Skin of body (tissue), 2 donors: ENCODE data around the gene CA10. TPM values are rescaled to one million over a fixed set of nuclear protein-coding genes. Genes with fewer than 3 reads are reported as not detected.
A peak's percentile ranks its signal among the peaks of the same experiment; 100 is the strongest.

Experiments
- DNase-seq: peaks from one replicate; lab custom pipeline; 2025; lab: John Stamatoyannopoulos, UW
- total RNA-seq: library from RNA; depleted of rRNA; stranded (reverse); fragments of >200 nt; gene quantifications from one replicate; pipeline ENCODE4 v1.2.3, GENCODE V29; 2014

Gene CA10
- total RNA-seq, 1 donor from 2014 or later, result 0.89 TPM

DNA sequence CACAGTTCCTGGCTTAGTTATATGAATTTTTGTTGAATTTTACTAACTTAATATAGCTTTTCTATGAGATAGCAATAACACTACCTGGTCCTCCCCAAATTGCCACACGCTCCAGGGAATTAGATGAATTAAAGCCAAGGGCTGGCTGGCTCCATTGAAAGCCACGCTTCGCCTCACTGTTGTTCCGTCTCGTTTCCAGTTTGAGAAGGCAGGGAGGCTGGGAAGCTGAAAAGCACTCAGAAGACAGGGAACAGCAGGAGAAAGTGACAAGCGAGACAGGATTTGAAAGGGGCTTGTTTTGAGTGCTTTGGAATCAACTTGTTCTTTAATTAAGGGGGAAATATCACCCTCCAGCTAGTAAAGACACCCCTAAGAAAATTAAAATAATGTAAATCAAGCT lies 425.3 kb downstream of the CA10 start:
- no peak for DNase-seq

DNA sequence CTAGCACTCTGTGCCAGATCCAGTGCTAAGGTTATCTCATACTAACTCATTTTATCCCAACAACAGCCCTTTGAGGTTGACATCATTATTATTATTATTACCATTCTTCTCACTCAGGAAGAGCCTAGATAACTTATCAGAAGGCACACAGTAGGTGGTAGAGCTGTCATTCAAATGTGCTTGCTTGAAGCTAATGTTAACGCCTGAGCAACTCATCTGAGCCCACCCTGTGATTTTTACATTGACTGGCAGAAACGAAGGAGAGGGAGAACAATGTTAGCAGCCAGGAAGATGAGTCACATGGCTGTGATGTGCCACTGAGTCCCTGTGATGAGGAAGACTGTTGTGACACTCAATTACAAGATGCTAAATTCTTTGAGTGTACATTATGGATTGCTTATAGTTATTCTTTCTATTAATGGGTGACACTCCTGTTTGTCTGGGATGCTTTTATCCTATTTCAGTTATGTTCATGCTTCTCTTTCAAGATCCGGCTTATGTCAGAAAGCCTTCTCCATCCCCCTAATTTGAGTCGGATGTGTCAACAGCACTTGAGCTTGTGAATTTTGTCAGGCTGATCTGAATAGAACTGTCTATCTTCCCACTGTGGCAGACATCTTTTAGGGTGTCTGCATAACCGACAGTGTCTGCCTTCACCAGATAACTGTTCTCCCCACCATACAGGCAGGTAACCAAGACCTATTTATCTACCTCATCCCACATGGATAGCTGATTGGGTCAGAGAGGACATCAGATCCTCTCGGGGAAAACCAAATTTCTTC lies 426.4 kb downstream of the CA10 start:
- DNase-seq, result no peak

DNA sequence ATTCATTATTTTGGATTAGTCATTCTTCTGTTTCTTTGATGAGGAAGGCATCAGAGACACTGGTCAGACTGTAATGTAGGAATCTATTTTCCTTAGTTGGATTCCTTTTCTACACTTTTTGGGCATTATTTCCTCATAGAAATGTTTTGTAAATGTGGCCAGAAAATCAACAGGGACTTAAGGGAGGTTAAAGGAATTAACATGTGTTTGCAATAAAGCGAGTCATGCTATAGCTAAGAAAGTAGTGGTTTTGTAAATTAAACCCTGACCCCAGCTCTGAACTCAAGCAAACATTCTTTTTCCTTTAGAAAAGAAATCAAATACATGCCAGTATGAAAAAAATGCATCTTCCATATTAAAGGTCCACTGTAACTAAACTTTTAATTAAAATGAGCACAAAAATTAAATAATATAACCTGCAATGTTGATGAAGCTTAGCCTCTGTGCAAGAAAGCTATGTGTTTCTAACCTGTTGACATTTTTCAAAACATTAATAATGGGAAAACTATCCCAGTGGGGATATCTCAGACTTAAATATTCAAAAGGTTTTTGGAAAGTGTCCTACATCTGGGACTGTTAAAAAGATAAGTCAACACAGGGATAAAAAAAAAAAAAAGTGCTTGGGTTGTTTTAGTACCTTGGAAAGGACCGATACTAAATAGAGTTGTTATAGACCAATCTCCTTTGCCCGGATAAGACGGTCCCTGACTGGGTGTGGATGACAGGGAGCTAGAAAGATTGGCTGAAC lies 428.0 kb downstream of the CA10 start:
- DNase-seq, result peak; percentile 83

DNA sequence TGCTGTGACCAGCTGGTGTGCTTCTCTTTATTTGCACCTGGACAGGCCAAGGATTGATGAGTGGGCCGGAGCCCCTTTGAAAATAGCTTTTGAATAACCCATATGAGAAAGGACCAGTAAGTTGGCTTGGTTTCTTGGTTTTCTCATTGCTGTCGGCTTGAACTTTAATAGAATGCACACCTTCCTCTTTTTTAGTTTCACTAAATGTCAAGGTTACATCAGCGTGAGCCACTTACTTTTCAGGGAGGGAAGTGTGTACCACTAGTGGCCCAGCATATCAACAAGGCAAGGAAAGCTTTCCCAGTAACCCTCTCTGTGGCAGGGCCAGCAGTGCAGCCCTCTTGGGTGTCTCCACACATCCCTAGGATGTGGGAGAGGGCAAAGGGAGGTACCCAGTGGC lies 433.3 kb downstream of the CA10 start:
- DNase-seq, result no peak

DNA sequence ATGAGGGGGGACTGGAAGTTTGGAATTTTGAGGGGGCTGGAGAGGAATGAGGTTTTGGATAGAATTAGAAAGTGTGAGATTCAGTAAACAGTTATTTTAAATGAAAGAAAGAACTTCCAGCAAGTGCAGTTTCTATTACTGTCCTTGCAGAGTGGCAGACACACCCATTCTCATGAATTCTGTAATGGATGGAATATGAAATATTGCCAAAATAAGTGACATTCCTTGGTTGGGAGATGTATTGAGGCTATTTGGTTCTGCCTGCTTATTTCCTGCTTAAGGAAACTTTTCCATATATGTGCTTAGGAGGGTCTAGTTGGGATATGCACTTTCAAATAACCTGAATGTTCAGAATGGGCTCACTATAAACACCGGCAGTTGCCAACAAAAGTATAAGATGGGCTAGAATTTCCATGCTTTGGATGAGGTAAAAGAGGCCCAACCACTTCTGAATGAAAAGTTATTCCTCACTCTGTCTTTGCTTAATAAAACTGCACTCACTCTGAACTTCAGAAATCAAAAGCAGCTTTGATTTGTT lies 434.4 kb downstream of the CA10 start:
- no peak for DNase-seq

DNA sequence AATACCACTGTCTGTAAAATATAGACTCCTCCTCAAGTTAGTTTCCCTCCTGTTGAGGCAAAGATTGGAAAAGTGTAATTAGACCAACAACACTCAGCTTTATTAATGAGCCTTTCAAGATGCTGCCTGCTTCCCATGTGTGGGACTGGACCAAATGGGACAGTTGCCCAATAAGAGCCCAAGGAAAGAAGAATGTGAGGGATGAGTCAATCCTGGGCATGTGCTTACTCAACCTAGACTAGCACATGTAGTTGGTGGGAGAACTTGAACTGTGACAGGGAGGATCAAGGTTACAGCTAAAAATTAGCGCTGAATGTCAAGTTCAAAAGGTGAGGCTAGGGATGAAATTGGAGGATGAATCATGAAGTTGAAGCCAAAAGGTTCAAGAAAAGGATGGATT lies 435.5 kb downstream of the CA10 start:
- DNase-seq, result no peak

DNA sequence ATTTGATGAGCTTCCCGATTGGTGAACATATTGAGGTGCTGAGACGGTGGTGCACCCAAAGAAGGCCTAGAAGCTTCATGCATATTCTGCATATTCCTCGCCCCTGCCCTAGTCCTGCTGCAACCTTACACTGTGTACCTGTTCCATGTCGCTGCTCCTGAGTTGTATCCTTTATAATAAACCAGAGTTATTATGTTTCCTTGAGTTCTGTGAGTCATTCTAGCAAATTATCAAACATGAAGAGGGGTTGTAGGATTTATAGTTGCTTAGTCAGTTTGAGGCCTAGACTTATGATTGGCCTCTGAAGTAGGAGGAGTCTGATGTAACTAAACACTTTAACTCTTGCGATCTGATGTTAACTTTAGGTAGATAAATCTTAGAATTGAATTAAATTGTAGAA lies 436.8 kb downstream of the CA10 start:
- no peak for DNase-seq

DNA sequence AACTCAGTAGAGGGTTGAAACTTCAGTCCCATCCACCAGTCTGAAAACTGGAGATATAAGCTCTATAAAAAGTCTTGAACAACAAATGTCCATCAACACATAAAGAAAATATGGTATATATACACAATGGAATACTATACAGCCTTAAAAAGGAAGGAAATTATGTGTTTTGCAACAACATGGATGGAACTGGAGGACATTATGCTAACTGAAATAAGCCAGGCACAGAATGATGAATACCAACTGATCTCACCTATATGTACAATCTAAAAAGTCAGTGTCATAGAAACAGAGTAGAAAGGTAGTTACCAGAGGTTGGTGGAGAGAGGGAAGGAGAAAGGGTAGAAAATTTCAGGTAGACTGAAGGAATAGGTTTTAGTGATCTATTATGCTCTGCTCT lies 438.1 kb downstream of the CA10 start:
- DNase-seq, result no peak

DNA sequence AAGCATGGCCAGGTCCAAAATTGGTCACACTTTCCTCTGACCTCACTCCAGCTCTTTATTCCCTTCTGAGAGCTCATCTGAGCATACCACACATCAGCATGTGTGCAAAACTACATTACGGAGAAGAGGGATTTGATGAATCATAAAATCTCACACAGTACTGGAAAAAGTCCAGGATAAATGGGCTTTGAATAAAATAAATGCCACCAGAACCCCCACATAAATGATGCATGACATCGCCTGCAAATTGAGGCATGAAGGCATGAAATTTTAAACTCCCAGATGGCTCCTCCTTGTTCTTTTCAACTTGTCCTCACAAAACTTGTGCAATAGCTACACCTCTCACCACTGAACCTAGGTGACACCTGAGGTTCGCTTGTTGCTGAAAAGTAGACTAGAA lies 439.5 kb downstream of the CA10 start:
- DNase-seq, result no peak

DNA sequence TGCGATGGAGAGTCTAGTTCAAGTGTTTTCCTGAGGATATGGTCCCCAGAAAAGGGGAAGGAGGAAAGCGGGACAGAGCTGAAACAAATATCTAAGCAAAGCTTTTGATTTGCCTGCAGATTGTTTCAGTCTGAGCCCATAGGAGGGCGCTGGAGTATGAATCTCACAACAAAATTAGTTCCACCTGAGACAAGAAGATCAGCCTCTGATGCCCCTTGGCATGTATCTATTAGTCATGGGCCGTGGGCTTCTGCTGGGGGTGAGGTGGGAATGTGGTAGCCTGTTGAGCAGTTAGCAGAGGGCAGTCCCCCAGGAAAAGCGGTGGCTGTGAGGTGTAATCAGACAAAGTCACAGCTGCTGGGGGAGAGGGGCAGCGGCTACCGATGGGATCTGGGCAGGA lies 446.9 kb downstream of the CA10 start:
- no peak for DNase-seq

DNA sequence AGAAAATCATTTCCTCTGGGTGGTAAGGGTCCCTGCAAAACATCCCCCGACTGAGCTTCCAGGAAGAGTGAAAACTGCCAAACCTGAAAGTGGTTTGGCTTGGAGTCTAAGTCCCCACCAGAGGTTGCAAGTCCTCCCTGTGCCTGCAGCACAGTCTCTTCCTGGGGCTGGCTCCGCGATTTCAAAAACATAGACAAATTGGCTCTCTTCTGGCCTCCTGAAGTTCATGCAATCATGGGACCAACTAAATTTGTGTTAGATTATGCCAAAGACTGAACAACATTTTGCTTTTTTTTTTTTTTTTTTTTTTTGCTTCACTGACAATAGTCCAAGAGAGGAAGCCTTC lies 447.9 kb downstream of the CA10 start:
- no peak for DNase-seq

DNA sequence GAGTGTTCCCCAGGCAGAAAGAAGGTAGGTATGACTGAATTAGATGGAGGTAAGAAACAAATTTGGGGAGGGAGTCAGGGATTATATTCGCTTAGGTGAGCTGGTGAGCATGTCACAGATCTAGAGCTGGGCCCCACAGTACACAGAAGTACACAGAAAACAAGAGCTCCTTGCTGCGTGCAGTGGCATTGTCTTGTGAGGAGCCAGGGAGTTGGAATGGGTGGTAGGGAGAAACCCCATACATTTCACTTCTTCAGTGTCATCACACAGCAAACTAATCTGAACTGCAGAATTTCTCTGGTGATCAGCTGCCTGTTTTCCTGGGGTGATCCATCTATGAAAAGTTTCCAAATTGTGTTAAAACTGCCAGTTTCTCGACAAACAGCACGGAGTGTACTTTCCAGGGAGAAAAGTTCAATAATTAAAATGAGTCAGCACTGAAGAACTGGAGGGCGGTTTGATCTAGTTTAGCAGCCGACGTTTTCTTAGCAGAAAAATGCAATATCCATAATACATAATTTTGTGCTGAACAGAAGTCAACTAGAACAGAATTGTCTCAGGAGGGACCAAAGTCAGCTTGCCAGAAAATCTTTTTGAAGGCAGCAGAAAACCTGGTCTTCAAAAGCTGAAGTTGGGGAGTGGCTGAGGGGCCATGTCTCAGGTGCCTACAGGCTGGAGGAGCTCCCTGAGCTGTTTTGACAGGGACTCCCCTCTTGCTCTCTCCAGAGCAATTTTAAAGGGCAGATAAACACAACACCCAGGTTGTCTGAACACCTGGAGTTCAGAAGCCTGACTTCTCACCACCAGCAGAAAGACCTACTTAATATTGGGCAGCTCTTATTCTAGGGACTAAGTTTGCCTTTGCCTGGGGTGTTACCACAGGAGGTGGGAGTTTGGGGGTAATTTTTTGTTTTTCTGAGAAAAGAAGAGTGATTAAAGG lies 448.6 kb downstream of the CA10 start:
- DNase-seq, result no peak

DNA sequence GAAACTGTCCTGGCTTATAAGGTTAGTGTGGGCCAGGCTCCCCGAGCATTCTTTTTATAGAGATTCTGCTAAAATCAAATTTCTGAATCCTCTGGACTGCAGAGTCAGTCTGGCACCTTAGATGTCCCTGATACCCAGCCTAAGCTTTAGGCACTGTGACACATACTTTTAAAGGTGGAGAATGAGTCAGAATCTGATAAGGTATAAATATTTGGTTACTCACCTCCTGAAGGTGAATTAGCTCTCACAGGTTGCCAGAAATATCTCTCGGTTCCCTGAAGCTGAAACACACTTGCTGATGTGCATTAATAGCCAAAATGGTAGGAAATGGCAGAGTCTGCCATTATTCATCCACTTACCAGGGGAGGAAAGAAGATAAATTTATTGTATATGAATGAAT lies 451.3 kb downstream of the CA10 start:
- no peak for DNase-seq

DNA sequence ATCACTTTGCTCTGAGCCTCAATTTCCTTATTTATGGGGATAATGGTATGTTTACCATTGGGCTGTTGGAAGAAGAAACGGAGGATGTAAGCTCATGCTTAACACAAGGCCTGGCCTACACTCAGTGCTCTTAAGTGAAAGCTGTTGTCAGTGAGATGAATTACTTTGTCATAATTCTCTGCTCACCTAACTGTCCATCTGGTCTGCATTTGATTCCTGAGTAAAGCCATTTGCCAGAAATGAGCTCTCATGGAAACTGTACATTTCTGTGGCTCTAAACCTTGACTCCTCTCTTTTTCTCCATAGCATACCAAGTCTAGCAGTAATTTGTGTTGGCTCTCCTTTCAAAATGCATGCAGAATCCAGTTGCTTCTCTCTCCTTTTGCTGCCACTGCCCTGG lies 452.4 kb downstream of the CA10 start:
- DNase-seq, result no peak

DNA sequence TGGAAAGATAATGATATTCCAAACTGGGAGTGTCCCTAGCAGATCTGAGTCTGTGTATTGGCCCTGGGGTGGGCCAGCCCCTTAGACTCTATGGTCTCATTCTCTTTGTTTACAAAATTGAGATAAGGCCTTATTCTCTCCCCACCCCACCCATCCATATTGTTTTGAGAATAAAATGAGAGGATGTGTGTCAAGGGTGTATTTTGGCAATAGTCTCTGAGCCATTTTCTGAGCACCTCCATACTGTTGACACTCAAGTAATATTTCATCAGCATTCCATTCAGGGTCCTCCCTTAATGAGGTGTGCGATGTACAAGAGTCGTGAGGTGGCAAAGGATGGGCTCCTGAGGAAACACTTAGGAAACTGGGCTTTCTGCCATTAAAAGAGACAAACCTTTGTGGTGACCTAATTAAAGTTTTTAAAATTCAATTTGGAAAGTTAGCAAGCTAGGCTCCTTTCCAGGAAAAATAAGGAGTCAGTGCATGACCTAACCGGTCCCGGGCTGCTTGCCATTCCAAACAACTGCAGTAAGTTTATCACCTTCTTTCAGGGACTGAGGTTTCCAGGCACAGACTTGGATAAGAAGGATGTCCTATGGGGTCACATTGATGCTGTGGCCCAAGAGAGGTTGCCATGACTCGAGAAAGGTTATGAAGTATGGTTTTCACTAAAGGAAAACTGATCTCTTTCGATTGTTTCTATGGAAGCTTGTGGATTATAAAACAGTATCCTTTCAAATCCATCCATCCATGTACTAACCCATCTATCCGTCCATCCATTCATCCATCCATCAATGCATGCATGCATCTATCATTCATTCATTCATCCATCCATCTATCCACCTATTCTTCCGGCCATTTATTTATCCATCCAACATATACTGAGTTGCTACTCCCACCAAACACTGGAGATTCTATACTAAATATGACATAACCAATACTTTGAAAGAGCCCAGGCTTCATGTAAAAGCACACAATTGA lies 454.9 kb downstream of the CA10 start:
- DNase-seq, result no peak

DNA sequence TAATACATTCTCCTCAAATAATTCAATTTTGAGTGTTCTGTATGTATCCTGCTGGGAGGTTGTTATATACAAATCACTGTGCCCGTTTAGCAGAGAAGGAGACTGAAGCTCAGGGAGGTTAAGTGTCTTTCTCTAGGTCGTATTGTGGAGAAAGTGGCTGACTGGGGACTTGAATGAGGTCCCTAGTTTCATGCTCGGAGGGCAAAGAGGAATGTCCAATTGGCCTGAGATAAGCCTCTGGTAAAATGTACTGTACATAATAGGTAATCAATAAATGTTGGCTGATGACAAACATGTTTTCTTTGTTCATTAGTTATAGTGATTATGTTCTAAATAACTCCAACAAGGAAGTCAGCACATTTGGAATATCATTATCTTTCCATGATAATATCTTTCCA lies 455.6 kb downstream of the CA10 start:
- no peak for DNase-seq

DNA sequence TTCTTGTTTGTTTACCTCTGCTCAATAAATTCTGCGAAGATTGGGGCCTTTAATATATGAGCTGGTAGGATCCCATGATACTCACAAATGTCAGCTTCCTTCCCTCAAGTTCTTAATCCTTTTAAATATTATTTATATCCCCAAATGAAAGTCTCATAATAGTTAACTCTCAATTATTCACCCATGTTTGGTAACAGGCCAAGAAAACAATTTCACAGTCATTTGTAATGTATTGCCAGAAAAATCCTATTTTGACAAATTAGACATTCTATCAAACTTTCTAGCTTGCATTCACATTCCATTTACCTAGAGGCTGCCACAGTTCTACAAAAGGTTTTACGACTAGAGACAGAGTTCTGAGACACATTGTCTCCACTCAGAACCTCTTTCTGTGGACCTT lies 457.0 kb downstream of the CA10 start:
- no peak for DNase-seq

DNA sequence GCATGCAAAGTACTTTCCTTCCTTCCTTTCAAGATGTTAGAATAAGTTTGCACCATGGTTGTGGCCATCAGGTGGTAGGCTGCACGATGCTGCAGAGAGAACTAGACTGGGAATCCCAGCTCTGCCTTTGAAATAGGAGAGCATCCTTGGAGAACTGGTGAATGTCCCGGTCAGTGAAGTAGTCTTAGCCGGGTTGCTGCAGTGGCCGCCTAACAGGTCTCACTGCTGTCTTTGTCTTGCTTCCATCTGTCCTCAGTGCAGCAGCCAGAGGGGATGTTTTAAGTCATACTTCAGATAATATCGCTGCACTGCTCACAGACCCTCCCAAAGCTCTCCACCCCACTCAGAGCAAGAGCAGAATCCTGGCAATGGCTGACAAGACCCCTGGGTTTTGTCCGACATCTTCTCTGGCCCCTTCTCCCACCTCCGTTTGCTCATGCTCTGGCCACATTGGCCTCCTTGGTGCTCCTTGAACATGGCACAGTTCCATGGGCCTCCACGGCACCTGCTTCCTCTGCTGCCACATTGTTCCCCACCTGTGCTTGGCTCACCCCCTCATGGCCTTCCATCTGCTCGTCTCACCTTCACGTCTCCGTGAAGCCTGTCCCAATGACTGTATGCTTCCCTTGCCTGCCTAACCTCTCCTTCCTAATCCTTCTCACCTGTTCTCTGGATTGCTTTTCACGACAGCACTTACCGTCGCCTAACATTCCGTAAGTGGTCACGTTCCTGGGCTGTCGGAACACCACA lies 458.3 kb downstream of the CA10 start:
- no peak for DNase-seq

DNA sequence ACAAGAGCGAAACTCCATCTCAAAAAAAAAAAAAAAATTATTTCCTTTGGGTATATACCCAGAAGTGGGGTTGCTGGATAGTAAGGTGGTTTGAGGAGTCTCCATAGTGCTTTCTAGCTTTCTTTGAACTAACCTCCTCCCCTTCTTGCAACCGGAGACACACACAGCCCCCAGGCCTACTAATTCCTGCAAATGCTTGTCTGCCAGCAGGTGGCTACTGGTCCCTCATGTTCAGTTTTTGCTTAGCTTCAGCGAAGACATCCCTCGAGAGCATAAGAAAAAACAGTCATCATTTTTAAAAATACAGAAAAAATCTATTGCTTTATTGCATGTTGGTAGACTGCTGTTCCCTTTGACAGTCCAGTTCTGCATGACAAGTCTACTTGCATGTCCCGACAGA lies 459.2 kb downstream of the CA10 start:
- DNase-seq, result no peak

DNA sequence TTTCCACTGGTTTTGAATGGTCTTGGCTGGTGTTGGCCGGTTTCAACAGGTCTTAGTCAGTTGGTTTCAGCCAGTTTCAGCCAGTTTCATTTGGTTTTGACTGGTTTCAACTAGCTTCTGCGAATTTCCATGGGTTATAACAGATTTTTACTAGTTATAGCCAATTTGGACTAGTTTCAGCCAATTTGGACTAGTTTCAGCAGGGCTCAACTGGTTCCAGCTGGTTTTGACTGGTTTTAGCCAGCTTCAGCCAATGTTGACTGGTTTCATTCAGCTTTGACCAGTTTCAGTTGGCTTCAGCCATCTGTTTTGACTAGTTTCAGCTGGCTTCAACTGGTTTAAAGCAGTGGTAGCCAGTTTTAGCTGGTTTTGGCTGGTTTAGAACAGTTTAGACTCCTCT lies 465.6 kb downstream of the CA10 start:
- DNase-seq, result no peak
